Uterus (tissue), 2 donors: ENCODE data around the gene TPM4.

ENCODE experiments used
- POLR2A ChIP-seq, 2 donors: fragments of 450-650 bp; IDR thresholded peaks; one replicate each; pipeline ENCODE4 v1.6.1; 2016; ENCODE audit warnings: antibody characterized with exemption in 2 of 2, mild to moderate bottlenecking in 1 of 2, moderate library complexity in 1 of 2
- TF ChIP-seq, protein P1 (sequence below), 4 experiments: fragments of 200-600 bp in 2 of 4; fragments of 450-650 bp in 2 of 4; sonication (generic) in 2 of 4; IDR thresholded peaks; one replicate each; pipeline ENCODE4 v1.5.1; 2016 to 2019; ENCODE audit warnings: antibody characterized with exemption in 4 of 4, mild to moderate bottlenecking in 2 of 4, moderate library complexity in 1 of 4

DNA sequence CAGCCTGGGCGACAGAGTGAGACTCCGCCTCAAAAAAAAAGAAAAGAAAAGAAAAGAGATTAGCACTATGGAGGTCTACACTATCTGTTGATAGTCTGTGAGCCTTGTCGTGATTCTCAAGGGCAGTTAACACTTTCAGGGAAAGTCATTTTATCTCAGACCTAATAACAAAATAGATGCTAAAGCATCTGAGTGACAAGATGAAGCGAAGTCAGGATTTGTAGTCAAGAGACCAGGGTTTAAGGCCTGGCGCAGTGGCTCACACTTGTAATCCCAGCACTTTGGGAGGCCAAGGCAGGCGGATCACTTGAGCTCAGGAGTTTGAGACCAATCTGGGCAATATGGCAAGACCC, 22.1 kb downstream of the TPM4 start:
- TF ChIP-seq, protein P1, sequence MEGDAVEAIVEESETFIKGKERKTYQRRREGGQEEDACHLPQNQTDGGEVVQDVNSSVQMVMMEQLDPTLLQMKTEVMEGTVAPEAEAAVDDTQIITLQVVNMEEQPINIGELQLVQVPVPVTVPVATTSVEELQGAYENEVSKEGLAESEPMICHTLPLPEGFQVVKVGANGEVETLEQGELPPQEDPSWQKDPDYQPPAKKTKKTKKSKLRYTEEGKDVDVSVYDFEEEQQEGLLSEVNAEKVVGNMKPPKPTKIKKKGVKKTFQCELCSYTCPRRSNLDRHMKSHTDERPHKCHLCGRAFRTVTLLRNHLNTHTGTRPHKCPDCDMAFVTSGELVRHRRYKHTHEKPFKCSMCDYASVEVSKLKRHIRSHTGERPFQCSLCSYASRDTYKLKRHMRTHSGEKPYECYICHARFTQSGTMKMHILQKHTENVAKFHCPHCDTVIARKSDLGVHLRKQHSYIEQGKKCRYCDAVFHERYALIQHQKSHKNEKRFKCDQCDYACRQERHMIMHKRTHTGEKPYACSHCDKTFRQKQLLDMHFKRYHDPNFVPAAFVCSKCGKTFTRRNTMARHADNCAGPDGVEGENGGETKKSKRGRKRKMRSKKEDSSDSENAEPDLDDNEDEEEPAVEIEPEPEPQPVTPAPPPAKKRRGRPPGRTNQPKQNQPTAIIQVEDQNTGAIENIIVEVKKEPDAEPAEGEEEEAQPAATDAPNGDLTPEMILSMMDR (IDR thresholded peaks at IDR 0.05), result no peak
- TF ChIP-seq POLR2A (IDR thresholded peaks at IDR 0.05), result no peak
